MM.1S (cell line): ENCODE measurements around the gene MRPL37.

Source experiments
- CTCF ChIP-seq: fragments of 300-600 bp; sonication (generic); IDR thresholded peaks from 2 replicates; pipeline ENCODE4 v1.5.1; 2016; ENCODE audit warnings: antibody characterized with exemption, low read length, mixed read lengths
- EZH2 ChIP-seq: fragments of 300-600 bp; sonication (generic); optimal IDR thresholded peaks from 2 replicates; pipeline ENCODE3; 2017; ENCODE audit warnings: low read depth, mild to moderate bottlenecking, antibody characterized with exemption, low read length, mixed read lengths
- EZH2phosphoT487 ChIP-seq: fragments of 300-600 bp; sonication (generic); IDR thresholded peaks from 2 replicates; pipeline ENCODE4 v1.6.1; 2018; ENCODE audit warnings: antibody characterized with exemption, low read length

DNA sequence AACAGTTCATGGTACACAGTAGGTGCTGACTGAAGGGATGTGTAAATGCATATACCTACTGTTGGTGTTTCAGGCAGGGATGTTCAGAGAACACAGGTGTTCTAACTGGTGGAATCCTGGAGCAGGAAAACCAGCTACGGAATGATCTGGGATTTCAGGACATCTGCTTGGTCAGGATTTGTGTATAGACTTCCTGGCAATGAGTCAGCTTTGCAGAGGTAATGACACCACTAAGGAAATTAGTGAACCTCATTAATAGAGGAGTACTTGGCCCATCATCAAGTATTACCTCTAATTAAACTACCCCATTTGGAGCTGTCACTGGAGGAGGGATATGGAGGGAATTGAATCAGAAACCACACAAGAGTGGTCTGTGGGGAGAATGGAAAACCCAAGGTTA, 7.3 kb downstream of the MRPL37 start:
- TF ChIP-seq CTCF, result no peak
- no peak for TF ChIP-seq EZH2
- TF ChIP-seq EZH2phosphoT487, result no peak
